Measurements from ENCODE around the gene KEAP1.
A peak's percentile ranks its signal among the peaks of the same experiment; 100 is the strongest.

The KEAP1 gene

GRCh38 chr19:10478476-10478875 lies 24.7 kb downstream of the KEAP1 start:
- Mint-ChIP-seq H3K36me3 (ENCODE audit: low read depth) (no peaks in the 10 kb centered on the region), H3K4me3 (no peak overlapping the region), H3K9me3 (no peaks in the 10 kb centered on the region), H3K27ac (no peak overlapping the region), H3K27me3 (ENCODE audit: low read depth) (peaks cover 12% of the 10 kb centered on the region), H3K4me1 (peaks cover 5% of the 10 kb centered on the region)
- no peak for TF ChIP-seq CTCF (IDR thresholded peaks at IDR 0.05; ENCODE audit: unreplicated experiment in 3 of 3)

- H3K4me1 Mint-ChIP-seq = peaks cover 5% of the 10 kb centered on the region
- no peak overlapping the region for H3K4me3 Mint-ChIP-seq
- H3K9me3 Mint-ChIP-seq = no peaks in the 10 kb centered on the region
- no peaks in the 10 kb centered on the region for H3K36me3 Mint-ChIP-seq (ENCODE audit: low read depth)
- TF ChIP-seq CTCF (IDR thresholded peaks at IDR 0.05; ENCODE audit: unreplicated experiment in 3 of 3) = no peak
- H3K27me3 Mint-ChIP-seq (ENCODE audit: low read depth) = peaks cover 12% of the 10 kb centered on the region
- no peak overlapping the region for H3K27ac Mint-ChIP-seq
These were observed 28.1 kb downstream of the KEAP1 start for GRCh38 chr19:10474962-10475451.

GRCh38 chr19:10473192-10473591 lies 30.0 kb downstream of the KEAP1 start:
- no peak for TF ChIP-seq CTCF (IDR thresholded peaks at IDR 0.05; ENCODE audit: unreplicated experiment in 3 of 3)
- Mint-ChIP-seq H3K27ac (no peak overlapping the region), H3K27me3 (ENCODE audit: low read depth) (peaks cover 1% of the 10 kb centered on the region), H3K36me3 (ENCODE audit: low read depth) (no peaks in the 10 kb centered on the region), H3K4me3 (no peak overlapping the region), H3K9me3 (no peaks in the 10 kb centered on the region), H3K4me1 (no peaks in the 10 kb centered on the region)

- Mint-ChIP-seq H3K9me3 (no peaks in the 10 kb centered on the region), H3K27ac (no peak overlapping the region), H3K27me3 (ENCODE audit: low read depth) (no peaks in the 10 kb centered on the region), H3K36me3 (ENCODE audit: low read depth) (no peaks in the 10 kb centered on the region), H3K4me1 (no peaks in the 10 kb centered on the region), H3K4me3 (no peak overlapping the region)
- peak; percentile 36 to 51 (median 37) for TF ChIP-seq CTCF (IDR thresholded peaks at IDR 0.05; ENCODE audit: unreplicated experiment in 3 of 3)
These were observed 31.2 kb downstream of the KEAP1 start for GRCh38 chr19:10471909-10472308.

GRCh38 chr19:10468133-10468532 lies 35.0 kb downstream of the KEAP1 start:
- Mint-ChIP-seq H3K36me3 (ENCODE audit: low read depth) (no peaks in the 10 kb centered on the region), H3K4me1 (no peaks in the 10 kb centered on the region), H3K4me3 (no peak overlapping the region), H3K27me3 (ENCODE audit: low read depth) (no peaks in the 10 kb centered on the region), H3K9me3 (no peaks in the 10 kb centered on the region), H3K27ac (no peak overlapping the region)
- no peak for TF ChIP-seq CTCF (IDR thresholded peaks at IDR 0.05; ENCODE audit: unreplicated experiment in 3 of 3)

- Mint-ChIP-seq H3K36me3 (ENCODE audit: low read depth) (no peaks in the 10 kb centered on the region), H3K27ac (no peak overlapping the region), H3K4me1 (no peaks in the 10 kb centered on the region), H3K9me3 (no peaks in the 10 kb centered on the region), H3K4me3 (no peak overlapping the region), H3K27me3 (ENCODE audit: low read depth) (no peaks in the 10 kb centered on the region)
- TF ChIP-seq CTCF (IDR thresholded peaks at IDR 0.05; ENCODE audit: unreplicated experiment in 3 of 3) = no peak
These were observed 36.0 kb downstream of the KEAP1 start for GRCh38 chr19:10467104-10467706.

All from nephron (organoid).